Gastroesophageal sphincter (tissue), 4 donors: Measurements from ENCODE around the gene UBL5. TPM values are rescaled to one million over a fixed set of nuclear protein-coding genes. Genes with fewer than 3 reads are reported as not detected.

Experiments
- ATAC-seq: fragments of 150-250 bp; one replicate; pipeline ENCODE4 v1.9.1; 2016; ENCODE audit warnings: mild to moderate bottlenecking, moderate library complexity
- H3K27ac ChIP-seq, 4 donors: fragments of 200-600 bp; sonication (generic) in 3 of 4; 1 replicate in 3 of 4; 2 replicates in 1 of 4; pipeline ENCODE4 v1.5.1; 2016 to 2019
- H3K27me3 ChIP-seq: fragments of 200-600 bp; sonication (generic); one replicate; pipeline ENCODE4 v1.5.1; 2019
- H3K36me3 ChIP-seq, 2 donors: fragments of 200-600 bp; sonication (generic); one replicate each; pipeline ENCODE4 v1.5.1; 2019; ENCODE audit warnings: control low read depth in 1 of 2
- H3K4me1 ChIP-seq, 3 donors: fragments of 200-600 bp; sonication (generic); 1 replicate in 2 of 3; 2 replicates in 1 of 3; pipeline ENCODE4 v1.5.1; 2016 to 2019; ENCODE audit warnings: control low read depth in 2 of 3
- H3K4me3 ChIP-seq, 2 donors: fragments of 200-600 bp; sonication (generic); one replicate each; pipeline ENCODE4 v1.5.1; 2019; ENCODE audit warnings: mild to moderate bottlenecking in 1 of 2, moderate library complexity in 1 of 2
- H3K9me3 ChIP-seq, 3 donors: fragments of 200-600 bp; sonication (generic); one replicate each; pipeline ENCODE4 v1.5.1; 2017 to 2019; ENCODE audit warnings: control low read depth in 2 of 3
- EP300 ChIP-seq: sonication (generic); formaldehyde crosslinking; IDR thresholded peaks from one replicate; pipeline ENCODE4 v1.6.1; 2017; ENCODE audit warnings: antibody characterized with exemption, mild to moderate bottlenecking
- POLR2A ChIP-seq, 2 donors: fragments of 450-650 bp; IDR thresholded peaks; one replicate each; pipeline ENCODE4 v1.6.1; 2017; ENCODE audit warnings: antibody characterized with exemption in 2 of 2, mild to moderate bottlenecking in 2 of 2, moderate library complexity in 1 of 2
- POLR2AphosphoS5 ChIP-seq: sonication (generic); formaldehyde crosslinking; IDR thresholded peaks from one replicate; pipeline ENCODE4 v1.6.1; 2017; ENCODE audit warnings: antibody characterized with exemption
- WGBS, 2 donors: methylation state at CpG; one replicate each; pipeline ENCODE4 v1.1.5; 2018; ENCODE audit warnings: low coverage in 1 of 2; 5-methylcytosine and 5-hydroxymethylcytosine counted together
- total RNA-seq, 4 donors: library from RNA; depleted of rRNA; stranded (reverse); fragments of >200 nt; gene quantifications; one replicate each; pipeline ENCODE4 v1.1.0, GENCODE V29; 2016
- TF ChIP-seq, protein P1 (sequence below), 4 experiments: fragments of 200-600 bp in 2 of 4; fragments of 450-650 bp in 2 of 4; sonication (generic) in 1 of 4; IDR thresholded peaks; one replicate each; pipeline ENCODE4 v1.5.1; 2017 to 2019; ENCODE audit warnings: antibody characterized with exemption in 4 of 4, mild to moderate bottlenecking in 2 of 4, moderate library complexity in 2 of 4

UBL5 gene
- total RNA-seq, 4 donors from 2014 or later: 420 to 701 (median 653) TPM

DNA sequence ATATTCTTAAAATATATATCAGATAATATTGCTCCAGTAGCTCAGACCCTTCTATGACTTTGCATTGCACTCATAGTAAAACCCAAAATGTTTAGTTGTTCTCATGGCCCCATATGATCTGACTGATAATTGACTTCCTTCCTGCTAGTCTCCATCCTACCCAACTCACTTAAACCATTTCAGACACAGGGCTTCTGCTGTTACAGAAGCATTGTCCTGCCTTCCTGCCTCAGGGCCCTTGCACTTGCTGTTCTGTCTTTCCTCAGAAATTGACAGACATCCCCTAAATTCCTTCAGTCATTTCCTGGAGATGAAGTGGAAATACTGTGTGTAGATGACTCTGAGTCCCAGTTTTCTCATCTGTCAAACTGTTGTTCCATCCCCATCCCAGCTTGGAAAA lies 28.6 kb upstream of the UBL5 start:
- H3K36me3 ChIP-seq: no peaks in the 10 kb centered on the region
- H3K27ac ChIP-seq: no peak overlapping the region
- no peak for ATAC-seq
- H3K4me1 ChIP-seq: peaks cover 0 to 7% (median 0%) of the 10 kb centered on the region in 3 donors
- no peak for TF ChIP-seq POLR2AphosphoS5
- no peak for TF ChIP-seq EP300
- TF ChIP-seq, protein P1, sequence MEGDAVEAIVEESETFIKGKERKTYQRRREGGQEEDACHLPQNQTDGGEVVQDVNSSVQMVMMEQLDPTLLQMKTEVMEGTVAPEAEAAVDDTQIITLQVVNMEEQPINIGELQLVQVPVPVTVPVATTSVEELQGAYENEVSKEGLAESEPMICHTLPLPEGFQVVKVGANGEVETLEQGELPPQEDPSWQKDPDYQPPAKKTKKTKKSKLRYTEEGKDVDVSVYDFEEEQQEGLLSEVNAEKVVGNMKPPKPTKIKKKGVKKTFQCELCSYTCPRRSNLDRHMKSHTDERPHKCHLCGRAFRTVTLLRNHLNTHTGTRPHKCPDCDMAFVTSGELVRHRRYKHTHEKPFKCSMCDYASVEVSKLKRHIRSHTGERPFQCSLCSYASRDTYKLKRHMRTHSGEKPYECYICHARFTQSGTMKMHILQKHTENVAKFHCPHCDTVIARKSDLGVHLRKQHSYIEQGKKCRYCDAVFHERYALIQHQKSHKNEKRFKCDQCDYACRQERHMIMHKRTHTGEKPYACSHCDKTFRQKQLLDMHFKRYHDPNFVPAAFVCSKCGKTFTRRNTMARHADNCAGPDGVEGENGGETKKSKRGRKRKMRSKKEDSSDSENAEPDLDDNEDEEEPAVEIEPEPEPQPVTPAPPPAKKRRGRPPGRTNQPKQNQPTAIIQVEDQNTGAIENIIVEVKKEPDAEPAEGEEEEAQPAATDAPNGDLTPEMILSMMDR (IDR thresholded peaks at IDR 0.05): no peak
- TF ChIP-seq POLR2A (IDR thresholded peaks at IDR 0.05): no peak
- H3K4me3 ChIP-seq: no peak overlapping the region
- no peaks in the 10 kb centered on the region for H3K9me3 ChIP-seq
- no peaks in the 10 kb centered on the region for H3K27me3 ChIP-seq

DNA sequence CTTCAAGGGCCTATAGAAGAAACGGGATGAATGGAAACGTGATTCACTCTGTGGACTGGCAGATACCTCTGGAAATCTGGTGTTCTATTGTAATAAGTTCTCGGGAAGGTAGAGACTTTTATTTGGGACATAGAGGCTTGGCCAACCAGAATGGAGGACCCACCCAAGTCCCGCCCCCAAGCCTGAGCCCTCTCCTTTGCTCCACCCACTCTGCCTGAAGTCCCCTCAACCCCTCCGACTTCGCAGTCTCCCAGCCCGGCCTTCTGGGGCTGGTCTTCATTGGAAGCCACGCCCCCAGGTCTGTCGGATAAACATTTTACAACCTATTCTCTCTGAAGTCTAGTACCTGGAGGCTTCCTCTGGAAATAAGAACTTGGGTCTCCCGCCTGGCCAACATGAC lies 25.7 kb upstream of the UBL5 start:
- Histone ChIP-seq H3K27me3 (no peaks in the 10 kb centered on the region), H3K4me1 (no peaks in the 10 kb centered on the region)

DNA sequence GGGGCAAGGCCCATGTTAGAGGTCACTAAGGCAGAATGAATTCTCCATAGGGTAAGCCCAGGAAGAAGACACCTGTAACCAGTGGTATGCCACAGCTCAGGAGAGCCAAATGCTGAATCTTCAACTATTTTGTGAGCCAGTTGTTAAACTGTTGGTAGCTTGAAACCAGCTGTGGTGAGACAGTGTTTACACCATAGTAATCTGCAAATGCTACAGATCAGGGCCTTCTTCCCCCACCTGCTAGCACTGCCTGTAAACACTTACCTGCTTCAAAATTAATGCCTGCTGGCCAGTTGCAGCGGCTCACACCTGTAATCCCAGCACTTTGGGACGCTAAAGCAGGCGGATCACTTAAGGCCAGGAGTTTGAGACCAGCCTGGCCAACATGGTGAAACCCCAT lies 20.9 kb upstream of the UBL5 start:
- H3K4me3 ChIP-seq: no peak overlapping the region
- TF ChIP-seq POLR2AphosphoS5: no peak
- TF ChIP-seq, protein P1 (IDR thresholded peaks at IDR 0.05): no peak
- no peak for TF ChIP-seq EP300
- TF ChIP-seq POLR2A (IDR thresholded peaks at IDR 0.05): no peak
- ATAC-seq: no peak
- no peaks in the 10 kb centered on the region for H3K27me3 ChIP-seq
- H3K36me3 ChIP-seq: peaks cover 0 to 61% of the 10 kb centered on the region in 2 donors
- H3K27ac ChIP-seq: no peak overlapping the region
- WGBS, 2 donors: no CpG with 5 or more reads among the region's 3 CpGs
- no peaks in the 10 kb centered on the region for H3K9me3 ChIP-seq
- no peaks in the 10 kb centered on the region for H3K4me1 ChIP-seq

More for the DNA sequence above, 25.7 kb upstream of the UBL5 start:
- no peak for ATAC-seq
- no peak for TF ChIP-seq POLR2A (IDR thresholded peaks at IDR 0.05)
- no peak for TF ChIP-seq EP300
- TF ChIP-seq, protein P1 (IDR thresholded peaks at IDR 0.05): no peak
- TF ChIP-seq POLR2AphosphoS5: no peak
- H3K9me3 ChIP-seq: no peaks in the 10 kb centered on the region
- 81 to 87% methylated on average over 3 to 5 of the region's 10 CpGs for WGBS, 2 donors
- no peak overlapping the region for H3K4me3 ChIP-seq
- H3K36me3 ChIP-seq: peaks cover 0 to 14% of the 10 kb centered on the region in 2 donors
- no peak overlapping the region for H3K27ac ChIP-seq

DNA sequence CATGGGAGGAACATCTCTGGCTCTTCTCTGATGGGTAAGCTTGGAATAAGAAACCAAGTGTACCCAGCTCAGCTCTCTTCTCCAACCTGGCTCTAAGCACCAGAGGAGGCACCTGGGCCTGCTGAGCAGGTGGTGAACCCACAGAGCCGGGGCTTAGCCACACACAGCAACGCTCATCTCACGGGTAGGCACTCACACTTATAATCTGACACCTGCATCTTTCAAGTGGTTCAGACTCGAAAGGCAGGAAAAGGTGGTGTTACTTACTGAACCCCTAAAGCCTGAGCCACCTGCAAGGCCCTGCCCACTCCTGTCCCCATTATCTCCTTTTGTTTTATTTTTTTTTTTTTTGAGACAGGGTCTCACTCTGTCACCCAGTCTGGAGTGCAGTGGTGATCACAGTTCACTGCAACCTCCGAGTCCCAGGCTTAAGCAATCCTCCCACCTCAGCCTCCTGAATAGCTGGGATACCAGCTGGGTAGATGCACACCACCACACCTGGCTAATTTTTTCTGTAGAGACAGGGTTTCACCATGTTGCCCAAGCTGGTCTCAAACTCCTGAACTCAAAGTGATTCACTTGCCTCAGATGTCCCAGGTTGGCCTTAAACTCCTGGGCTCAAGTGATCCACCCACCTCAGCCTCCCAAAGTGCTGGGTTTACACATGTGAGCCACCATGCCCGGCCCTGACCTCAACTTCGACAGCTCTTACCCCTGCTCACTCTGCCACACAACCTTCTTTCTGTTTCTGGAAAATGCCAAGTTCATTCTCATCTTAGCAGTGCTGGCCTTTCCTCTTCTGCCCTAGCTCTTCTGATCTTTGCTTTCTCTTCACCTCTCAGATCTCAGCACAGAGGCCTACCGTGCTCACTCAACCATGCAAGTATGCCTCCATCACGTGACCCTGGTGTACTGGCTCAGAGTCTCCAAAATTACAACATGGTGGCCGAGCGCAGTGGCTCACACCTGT lies 18.6 kb upstream of the UBL5 start:
- Histone ChIP-seq H3K27ac (no peak overlapping the region), H3K4me3 (no peak overlapping the region), H3K27me3 (no peaks in the 10 kb centered on the region), H3K36me3 (peaks cover 0 to 83% of the 10 kb centered on the region in 2 donors), H3K9me3 (no peaks in the 10 kb centered on the region), H3K4me1 (no peaks in the 10 kb centered on the region)
- no peak for ATAC-seq
- 92 to 94% methylated on average over 6 to 8 of the region's 11 CpGs for WGBS, 2 donors
- TF ChIP-seq POLR2AphosphoS5: no peak
- TF ChIP-seq EP300: no peak
- TF ChIP-seq, protein P1 (IDR thresholded peaks at IDR 0.05): no peak
- TF ChIP-seq POLR2A (IDR thresholded peaks at IDR 0.05): no peak

DNA sequence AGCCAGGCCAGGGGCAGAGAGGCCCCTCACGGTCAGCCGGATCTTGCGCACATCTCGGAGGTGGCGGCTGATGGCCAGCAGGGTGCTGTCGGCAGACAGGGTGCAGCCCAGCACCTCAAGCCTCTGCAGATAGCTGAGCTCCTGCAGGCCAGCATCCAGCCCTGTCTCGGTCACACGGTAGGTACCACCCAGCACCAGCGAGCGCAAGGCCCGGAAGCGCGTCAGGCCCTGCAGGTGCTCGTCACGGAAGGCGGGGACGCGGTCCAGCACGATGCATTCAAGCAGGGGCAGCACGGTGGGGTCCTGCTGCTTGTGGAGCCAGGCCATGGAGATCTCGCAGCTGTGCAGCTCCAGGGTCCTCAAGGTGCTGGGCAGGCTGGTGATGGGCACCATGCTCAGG lies 16.6 kb upstream of the UBL5 start:
- H3K4me1 ChIP-seq: peaks cover 0 to 5% (median 0%) of the 10 kb centered on the region in 3 donors
- no peak for ATAC-seq
- H3K4me3 ChIP-seq: no peak overlapping the region
- H3K27ac ChIP-seq: no peak overlapping the region
- no peaks in the 10 kb centered on the region for H3K27me3 ChIP-seq
- peaks cover 0 to 90% of the 10 kb centered on the region in 2 donors for H3K36me3 ChIP-seq
- TF ChIP-seq, protein P1 (IDR thresholded peaks at IDR 0.05): no peak
- TF ChIP-seq EP300 (no peak), POLR2A (IDR thresholded peaks at IDR 0.05) (no peak), POLR2AphosphoS5 (no peak)
- 90% methylated on average over 8 of the region's 21 CpGs; no CpG with 5 or more reads in 1 of the 2 donors for WGBS, 2 donors
- H3K9me3 ChIP-seq: no peaks in the 10 kb centered on the region
